BJ (cell line): ENCODE data around the gene HIBADH. TPM values are rescaled to one million over a fixed set of nuclear protein-coding genes. Genes with fewer than 3 reads are reported as not detected.

Experiments used
- CTCF ChIA-PET: fragments of 350-600 bp; formaldehyde crosslinking; extraction: SDS; loops from one replicate; lab custom pipeline; 2021; ENCODE audit warnings: antibody characterized with exemption, inconsistent platforms; lab: Yijun Ruan, JAX
- POLR2A ChIA-PET: fragments of 300-600 bp; sonication (Branson Sonifier 250); formaldehyde crosslinking; extraction: SDS; loops from one replicate; lab custom pipeline; 2021; ENCODE audit warnings: antibody characterized with exemption; lab: Charles Lee
- DNase-seq: peaks from one replicate; pipeline ENCODE4 v3.0.0-alpha.2; 2011; ENCODE audit warnings: low read depth
- H3K27me3 ChIP-seq: 2 replicates; pipeline ENCODE4 v1.6.0; 2011; ENCODE audit warnings: low read length; ENCODE audit not compliant: control insufficient read depth, insufficient read depth
- H3K36me3 ChIP-seq: 2 replicates; pipeline ENCODE4 v1.5.1; 2011; ENCODE audit warnings: low read length; ENCODE audit not compliant: control insufficient read depth, insufficient read depth
- H3K4me3 ChIP-seq: 2 replicates; pipeline ENCODE4 v1.5.1; 2011; ENCODE audit warnings: low read depth, mild to moderate bottlenecking, control low read depth, low read length
- polyA plus RNA-seq: library from polyadenylated mRNA; depleted of rRNA; stranded (reverse); fragments of >200 nt; gene quantifications from 2 replicates; pipeline ENCODE4 v1.2.3, GENCODE V29; 2011
- TF ChIP-seq, protein P1 (sequence below): IDR thresholded peaks from 2 replicates; pipeline ENCODE4 v1.5.1; 2011; ENCODE audit warnings: low read depth, mild to moderate bottlenecking, control low read depth, inconsistent platforms, low read length, moderate library complexity; ENCODE audit not compliant: insufficient read depth

The HIBADH gene
- polyA plus RNA-seq, 1 experiment = 42.4 TPM

DNA sequence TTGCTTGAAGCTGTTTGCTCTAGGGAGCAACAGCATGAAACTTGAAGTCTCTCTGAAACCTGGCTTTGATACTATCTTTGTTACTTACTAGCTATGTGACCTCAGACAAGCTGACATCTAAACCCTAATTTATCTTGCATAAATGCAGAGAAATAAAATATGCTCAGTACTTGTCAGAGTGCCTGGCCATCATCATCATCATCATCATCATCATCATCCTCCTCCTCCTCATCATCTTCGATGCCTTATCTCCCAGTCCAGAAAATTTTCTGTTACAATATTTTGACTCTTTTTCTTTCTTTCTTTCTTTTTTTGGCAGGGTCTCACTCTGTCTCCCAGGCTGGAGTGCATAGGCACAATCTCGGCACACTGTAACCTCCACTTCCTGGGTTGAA is 42.5 kb upstream of the HIBADH start:
- ChIA-PET POLR2A (interaction anchor here (0.5 kb wide), 1 partner anchor 42 kb away, joined by 3 read pairs; the partner anchor contains the start of gene HIBADH), CTCF (interaction anchor here (1.0 to 1.1 kb wide), 2 partner anchors 9 to 14 kb away, joined by 3 read pairs; no protein-coding TSS in a partner anchor)
- Histone ChIP-seq H3K27me3 (no peaks in the 10 kb centered on the region), H3K4me3 (no peak overlapping the region), H3K36me3 (no peaks in the 10 kb centered on the region)
- no peak for DNase-seq
- TF ChIP-seq, protein P1, sequence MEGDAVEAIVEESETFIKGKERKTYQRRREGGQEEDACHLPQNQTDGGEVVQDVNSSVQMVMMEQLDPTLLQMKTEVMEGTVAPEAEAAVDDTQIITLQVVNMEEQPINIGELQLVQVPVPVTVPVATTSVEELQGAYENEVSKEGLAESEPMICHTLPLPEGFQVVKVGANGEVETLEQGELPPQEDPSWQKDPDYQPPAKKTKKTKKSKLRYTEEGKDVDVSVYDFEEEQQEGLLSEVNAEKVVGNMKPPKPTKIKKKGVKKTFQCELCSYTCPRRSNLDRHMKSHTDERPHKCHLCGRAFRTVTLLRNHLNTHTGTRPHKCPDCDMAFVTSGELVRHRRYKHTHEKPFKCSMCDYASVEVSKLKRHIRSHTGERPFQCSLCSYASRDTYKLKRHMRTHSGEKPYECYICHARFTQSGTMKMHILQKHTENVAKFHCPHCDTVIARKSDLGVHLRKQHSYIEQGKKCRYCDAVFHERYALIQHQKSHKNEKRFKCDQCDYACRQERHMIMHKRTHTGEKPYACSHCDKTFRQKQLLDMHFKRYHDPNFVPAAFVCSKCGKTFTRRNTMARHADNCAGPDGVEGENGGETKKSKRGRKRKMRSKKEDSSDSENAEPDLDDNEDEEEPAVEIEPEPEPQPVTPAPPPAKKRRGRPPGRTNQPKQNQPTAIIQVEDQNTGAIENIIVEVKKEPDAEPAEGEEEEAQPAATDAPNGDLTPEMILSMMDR = no peak

- Histone ChIP-seq H3K27me3 (no peaks in the 10 kb centered on the region), H3K36me3 (no peaks in the 10 kb centered on the region), H3K4me3 (no peak overlapping the region)
- TF ChIP-seq, protein P1 = no peak
- no peak for DNase-seq
- ChIA-PET POLR2A (no interaction called here), CTCF (interaction anchor here (1.0 kb wide), 1 partner anchor 9 kb away, joined by 3 read pairs; no protein-coding TSS in a partner anchor)
Measured at GRCh38 chr7:27704422-27705199, 41.9 kb upstream of the HIBADH start.

DNA sequence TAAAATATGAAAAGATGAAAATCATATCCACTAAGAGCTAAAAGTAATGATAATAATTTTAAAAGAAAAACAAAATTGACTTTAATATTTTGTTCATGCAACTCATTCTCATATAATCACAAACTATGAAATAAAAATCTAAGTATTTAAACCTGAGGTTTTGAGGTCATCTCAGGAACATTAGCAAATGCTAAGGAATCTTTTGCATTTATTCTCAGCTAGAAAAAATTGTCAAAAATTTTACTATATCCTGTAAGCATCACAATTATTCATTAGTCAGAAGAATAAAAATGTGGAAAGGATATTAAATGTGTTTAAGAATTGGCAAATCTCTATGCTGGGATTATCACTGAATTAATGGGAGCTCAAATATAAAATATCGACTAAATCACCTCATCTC is 40.5 kb upstream of the HIBADH start:
- TF ChIP-seq, protein P1 = no peak
- CTCF ChIA-PET = interaction anchor here (0.8 to 1.3 kb wide), 2 partner anchors 38 to 492 kb away, joined by 3 read pairs; no protein-coding TSS in a partner anchor
- Histone ChIP-seq H3K4me3 (no peak overlapping the region), H3K27me3 (no peaks in the 10 kb centered on the region), H3K36me3 (no peaks in the 10 kb centered on the region)
- POLR2A ChIA-PET = interaction anchor here (0.7 kb wide), 1 partner anchor 73 kb away, joined by 3 read pairs; no protein-coding TSS in a partner anchor
- DNase-seq = no peak

GRCh38 chr7:27700501-27700900 is 37.8 kb upstream of the HIBADH start:
- no peak for DNase-seq
- TF ChIP-seq, protein P1 = no peak
- ChIA-PET CTCF (no interaction called here), POLR2A (no interaction called here)
- Histone ChIP-seq H3K27me3 (no peaks in the 10 kb centered on the region), H3K4me3 (no peak overlapping the region), H3K36me3 (no peaks in the 10 kb centered on the region)

DNA sequence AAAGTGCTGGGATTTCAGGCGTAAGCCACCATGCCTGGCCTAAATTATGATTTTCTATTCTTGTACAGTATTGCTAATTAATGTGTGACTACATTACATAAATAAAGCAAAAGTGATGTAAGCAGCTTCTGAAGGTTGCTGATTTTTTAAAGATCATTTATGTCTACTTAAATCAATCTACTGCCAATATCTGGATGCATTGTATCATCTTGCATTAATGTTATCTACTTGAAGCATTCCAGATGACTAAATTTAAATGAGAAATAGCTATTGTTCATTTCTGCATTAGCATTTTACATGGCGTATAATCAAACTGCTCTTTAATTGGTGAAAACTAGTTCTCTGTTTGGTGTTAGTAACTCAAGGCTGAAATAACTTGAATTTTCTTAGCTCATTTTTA is 37.1 kb upstream of the HIBADH start:
- POLR2A ChIA-PET = no interaction called here
- TF ChIP-seq, protein P1 = no peak
- H3K27me3 ChIP-seq = no peaks in the 10 kb centered on the region
- no peak for DNase-seq
- CTCF ChIA-PET = interaction anchor here (0.9 kb wide), 1 partner anchor 490 kb away, joined by 3 read pairs; no protein-coding TSS in a partner anchor
- no peaks in the 10 kb centered on the region for H3K36me3 ChIP-seq
- no peak overlapping the region for H3K4me3 ChIP-seq
